ENCODE results near the gene CACNA2D4. TPM values are rescaled to one million over a fixed set of nuclear protein-coding genes. Genes with fewer than 3 reads are reported as not detected.

Gene CACNA2D4
- total and polyA plus RNA-seq, 2 donors from 2014 or later = 2.5 to 7.3 TPM

DNA sequence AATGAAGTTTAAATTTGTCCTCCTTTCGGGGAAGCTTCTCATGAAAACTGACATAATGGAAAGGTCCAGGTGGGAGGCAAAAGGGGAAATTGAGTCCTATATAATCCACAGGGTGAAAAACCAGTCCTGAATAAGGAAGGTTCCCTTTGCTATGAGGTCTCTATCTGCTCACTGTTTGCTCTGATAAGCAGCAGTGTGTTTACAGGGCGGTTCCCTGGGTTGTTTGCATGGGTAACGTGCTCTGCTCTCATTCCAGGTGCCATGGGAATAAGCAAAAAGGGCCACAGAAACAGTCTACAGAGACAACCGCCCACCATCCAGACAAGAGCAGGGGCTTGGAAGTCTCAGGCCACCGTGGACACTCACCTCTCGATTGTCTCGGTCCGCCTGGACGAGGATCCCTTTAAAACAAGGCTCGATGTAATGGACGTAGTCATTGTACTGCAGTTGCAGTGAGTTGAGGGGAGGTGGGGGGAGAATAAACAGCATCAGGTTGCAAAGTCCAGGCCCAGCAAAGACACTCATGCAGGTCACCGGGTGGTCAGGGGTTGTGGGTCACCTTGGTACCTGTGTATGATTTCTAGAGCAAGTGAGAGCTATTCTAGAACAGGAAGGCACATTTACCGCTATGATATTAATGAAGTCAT, 32.7 kb downstream of the CACNA2D4 start:
- Histone ChIP-seq H3K9ac (ENCODE audit: low read length in 3 of 3) (no peak overlapping the region), H3K4me1 (ENCODE audit: control insufficient read depth in 2 of 3, insufficient read depth in 2 of 3, low read depth in 1 of 3, low read length in 3 of 3) (no peaks in the 10 kb centered on the region), H3K27me3 (ENCODE audit: control insufficient read depth, insufficient read depth, low read length) (no peaks in the 10 kb centered on the region), H3K36me3 (ENCODE audit: control insufficient read depth in 2 of 3, insufficient read depth in 3 of 3, low read length in 3 of 3) (no peaks in the 10 kb centered on the region), H3K4me3 (ENCODE audit: low read length in 3 of 3) (no peak overlapping the region), H3K27ac (ENCODE audit: low read depth in 2 of 2, low read length in 2 of 2) (no peak overlapping the region), H3K9me3 (ENCODE audit: control insufficient read depth in 2 of 3, insufficient read depth in 1 of 3, low read length in 3 of 3) (no peaks in the 10 kb centered on the region)
- intact Hi-C loops (cut with DNase I) = no loop called here
- FAIRE-seq (no peak), DNase-seq (no peak)
- no peak for TF ChIP-seq CTCF (IDR thresholded peaks at IDR 0.05; ENCODE audit: borderline replicate concordance, extremely low read depth, insufficient read depth)

DNA sequence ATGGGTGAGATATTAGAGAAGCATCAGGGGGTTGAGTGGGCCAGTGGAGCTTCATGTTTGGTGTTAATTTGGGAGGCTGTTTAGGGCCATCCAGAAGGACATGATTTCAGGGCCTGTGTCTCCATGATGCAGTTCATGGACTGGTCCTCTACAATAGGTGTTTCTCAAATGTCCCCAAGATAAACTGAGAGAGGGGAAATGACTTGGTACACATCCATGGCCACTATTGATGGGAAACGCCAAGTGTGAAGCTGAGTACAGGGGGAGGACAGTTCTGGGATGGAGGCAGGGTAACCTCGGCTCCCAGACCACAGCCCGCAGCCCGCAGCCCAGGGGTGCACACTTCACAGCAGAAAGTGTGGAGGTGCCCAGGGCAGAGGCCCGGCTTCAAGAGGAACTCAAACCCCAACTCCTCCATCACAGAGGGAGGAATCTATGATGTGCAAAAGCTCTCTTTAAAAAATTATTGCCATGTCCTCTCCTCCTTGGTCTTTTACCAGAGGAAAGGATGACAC, 33.3 kb downstream of the CACNA2D4 start:
- Histone ChIP-seq H3K27ac (ENCODE audit: low read depth in 2 of 2, low read length in 2 of 2) (no peak overlapping the region), H3K27me3 (ENCODE audit: control insufficient read depth, insufficient read depth, low read length) (no peaks in the 10 kb centered on the region), H3K9ac (ENCODE audit: low read length in 3 of 3) (no peak overlapping the region), H3K4me1 (ENCODE audit: control insufficient read depth in 2 of 3, insufficient read depth in 2 of 3, low read depth in 1 of 3, low read length in 3 of 3) (no peaks in the 10 kb centered on the region), H3K36me3 (ENCODE audit: control insufficient read depth in 2 of 3, insufficient read depth in 3 of 3, low read length in 3 of 3) (no peaks in the 10 kb centered on the region), H3K4me3 (ENCODE audit: low read length in 3 of 3) (no peak overlapping the region), H3K9me3 (ENCODE audit: control insufficient read depth in 2 of 3, insufficient read depth in 1 of 3, low read length in 3 of 3) (no peaks in the 10 kb centered on the region)
- intact Hi-C loops (cut with DNase I) = no loop called here
- TF ChIP-seq CTCF (IDR thresholded peaks at IDR 0.05; ENCODE audit: borderline replicate concordance, extremely low read depth, insufficient read depth) = no peak
- no peak for FAIRE-seq
- no peak for DNase-seq

DNA sequence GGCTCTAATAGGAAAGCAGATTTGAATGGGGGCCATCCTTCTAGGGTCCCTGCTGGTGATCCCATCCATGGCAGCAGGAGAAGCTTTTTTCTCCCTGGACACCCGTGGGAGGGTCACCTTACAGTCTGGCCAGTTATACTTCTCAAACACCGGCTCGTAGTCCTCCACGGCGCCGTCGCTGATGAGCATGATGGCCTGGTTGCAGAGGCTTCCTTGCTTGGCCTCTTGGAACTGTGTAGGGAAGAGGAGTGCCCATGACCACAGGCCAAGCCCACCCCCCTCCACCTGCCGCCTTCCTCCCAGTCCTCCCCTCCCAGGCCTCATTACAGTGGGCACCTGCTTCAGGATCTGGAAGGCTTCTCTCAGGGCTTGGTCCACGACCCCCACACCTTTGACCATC, 33.8 kb downstream of the CACNA2D4 start:
- no peaks in the 10 kb centered on the region for H3K27me3 ChIP-seq (ENCODE audit: control insufficient read depth, insufficient read depth, low read length)
- H3K4me3 ChIP-seq (ENCODE audit: low read length in 3 of 3) = no peak overlapping the region
- H3K36me3 ChIP-seq (ENCODE audit: control insufficient read depth in 2 of 3, insufficient read depth in 3 of 3, low read length in 3 of 3) = no peaks in the 10 kb centered on the region
- no peaks in the 10 kb centered on the region for H3K4me1 ChIP-seq (ENCODE audit: control insufficient read depth in 2 of 3, insufficient read depth in 2 of 3, low read depth in 1 of 3, low read length in 3 of 3)
- H3K27ac ChIP-seq (ENCODE audit: low read depth in 2 of 2, low read length in 2 of 2) = no peak overlapping the region
- FAIRE-seq = no peak
- TF ChIP-seq CTCF (IDR thresholded peaks at IDR 0.05; ENCODE audit: borderline replicate concordance, extremely low read depth, insufficient read depth) = no peak
- intact Hi-C loops (cut with DNase I) = no loop called here
- H3K9ac ChIP-seq (ENCODE audit: low read length in 3 of 3) = no peak overlapping the region
- peak in 1 of 5 donors; percentile 29 for DNase-seq
- no peaks in the 10 kb centered on the region for H3K9me3 ChIP-seq (ENCODE audit: control insufficient read depth in 2 of 3, insufficient read depth in 1 of 3, low read length in 3 of 3)
